RWPE2 (cell line): ENCODE measurements around the gene SH2D1B.
A peak's percentile ranks its signal among the peaks of the same experiment; 100 is the strongest.

Source experiments
- ATAC-seq: fragments of 200-7000 bp; cut with Tn5 transposase; 3 replicates; pipeline ENCODE4 v1.9.1; 2021; ENCODE audit warnings: low read depth
- DNase-seq: peaks from one replicate; pipeline ENCODE4 v3.0.0-alpha.2; 2020; ENCODE audit warnings: low spot score
- H3K27ac ChIP-seq: fragments of 450-650 bp; 2 replicates; pipeline ENCODE4 v1.5.1; 2017; ENCODE audit warnings: mild to moderate bottlenecking; ENCODE audit not compliant: poor library complexity, severe bottlenecking
- H3K27me3 ChIP-seq: fragments of 250-450 bp; sonication (Bioruptor Pico); 2 replicates; pipeline ENCODE4 v1.5.1; 2021; ENCODE audit warnings: mild to moderate bottlenecking, moderate library complexity; ENCODE audit not compliant: insufficient read depth, poor library complexity, severe bottlenecking
- H3K36me3 ChIP-seq: fragments of 250-450 bp; sonication (Bioruptor Pico); 2 replicates; pipeline ENCODE4 v1.5.1; 2020; ENCODE audit warnings: low read depth, mild to moderate bottlenecking, moderate library complexity
- H3K4me1 ChIP-seq: fragments of 250-450 bp; sonication (Bioruptor Pico); 2 replicates; pipeline ENCODE4 v1.5.1; 2021; ENCODE audit warnings: mild to moderate bottlenecking, moderate library complexity; ENCODE audit not compliant: insufficient read depth, poor library complexity, severe bottlenecking
- H3K4me3 ChIP-seq: fragments of 250-450 bp; sonication (Bioruptor Pico); 2 replicates; pipeline ENCODE4 v1.5.1; 2021; ENCODE audit warnings: mild to moderate bottlenecking, moderate library complexity; ENCODE audit not compliant: severe bottlenecking
- H3K9me3 ChIP-seq: fragments of 250-450 bp; sonication (Bioruptor Pico); 2 replicates; pipeline ENCODE4 v1.5.1; 2021; ENCODE audit warnings: mild to moderate bottlenecking, moderate library complexity; ENCODE audit not compliant: severe bottlenecking
- CTCF ChIP-seq: fragments of 450-650 bp; IDR thresholded peaks from one replicate; pipeline ENCODE4 v1.5.1; 2017; ENCODE audit warnings: mild to moderate bottlenecking, moderate library complexity; ENCODE audit not compliant: poor library complexity, severe bottlenecking

The SH2D1B gene

GRCh38 chr1:162376691-162377090 lies 35.2 kb downstream of the SH2D1B start, which contains the start of gene SPATA46:
TSS of gene SPATA46 (minus strand) at chr1:162376854. CDS start at chr1:162376790, 64 bp downstream.
- H3K27ac ChIP-seq = no peak within 1 kb of the TSS
- no peaks in the 10 kb centered on the region for H3K27me3 ChIP-seq
- H3K9me3 ChIP-seq = no peaks in the 10 kb centered on the region
- ATAC-seq = no peak
- no peaks in the 10 kb centered on the region for H3K36me3 ChIP-seq
- H3K4me3 ChIP-seq = no peak within 1 kb of the TSS
- no peak for DNase-seq
- TF ChIP-seq CTCF = no peak
- peaks cover 25% of the 10 kb centered on the region for H3K4me1 ChIP-seq

GRCh38 chr1:162375463-162375862 lies 36.5 kb downstream of the SH2D1B start:
- no peak overlapping the region for H3K27ac ChIP-seq
- DNase-seq = no peak
- ATAC-seq = no peak
- no peaks in the 10 kb centered on the region for H3K27me3 ChIP-seq
- no peak for TF ChIP-seq CTCF
- H3K4me3 ChIP-seq = no peak overlapping the region
- peaks cover 19% of the 10 kb centered on the region for H3K4me1 ChIP-seq
- no peaks in the 10 kb centered on the region for H3K9me3 ChIP-seq
- no peaks in the 10 kb centered on the region for H3K36me3 ChIP-seq

- no peak for TF ChIP-seq CTCF
- H3K27ac ChIP-seq = peak overlapping the region; percentile 46
- no peak for ATAC-seq
- peaks cover 19% of the 10 kb centered on the region for H3K4me1 ChIP-seq
- no peaks in the 10 kb centered on the region for H3K36me3 ChIP-seq
- DNase-seq = no peak
- no peaks in the 10 kb centered on the region for H3K9me3 ChIP-seq
- no peaks in the 10 kb centered on the region for H3K27me3 ChIP-seq
- H3K4me3 ChIP-seq = no peak overlapping the region
Measured at GRCh38 chr1:162374406-162374805, 37.5 kb downstream of the SH2D1B start.

- H3K27me3 ChIP-seq = no peaks in the 10 kb centered on the region
- ATAC-seq (peak; percentile 94), DNase-seq (peak; percentile 80)
- no peak for TF ChIP-seq CTCF
- no peak overlapping the region for H3K4me3 ChIP-seq
- no peaks in the 10 kb centered on the region for H3K9me3 ChIP-seq
- peaks cover 19% of the 10 kb centered on the region for H3K4me1 ChIP-seq
- peak overlapping the region; percentile 46 for H3K27ac ChIP-seq
- H3K36me3 ChIP-seq = no peaks in the 10 kb centered on the region
Measured at GRCh38 chr1:162373541-162374260, 38.2 kb downstream of the SH2D1B start.

- ATAC-seq (no peak), DNase-seq (no peak)
- Histone ChIP-seq H3K36me3 (no peaks in the 10 kb centered on the region), H3K27ac (peak overlapping the region; percentile 46), H3K9me3 (no peaks in the 10 kb centered on the region), H3K27me3 (no peaks in the 10 kb centered on the region), H3K4me1 (peaks cover 19% of the 10 kb centered on the region), H3K4me3 (no peak overlapping the region)
- TF ChIP-seq CTCF = no peak
Measured at GRCh38 chr1:162373072-162373427, 38.9 kb downstream of the SH2D1B start.
